ENCODE results near the gene IFI35. TPM values are rescaled to one million over a fixed set of nuclear protein-coding genes. Genes with fewer than 3 reads are reported as not detected.

The IFI35 gene
- total RNA-seq, result 10 to 100 TPM; 17.8 to 69.0 (median 45.4) TPM

GRCh38 chr17:43006639-43007551 is at the start of gene IFI35:
TSS of gene IFI35 (plus strand) at chr17:43006784. CDS start at chr17:43006948, 164 bp downstream.
- H3K36me3 ChIP-seq, result peaks cover 10 to 28% (median 24%) of the 10 kb centered on the region in 4 donors
- ATAC-seq (ENCODE audit: low FRiP score in 2 of 2) (peak; percentile 94 to 95), DNase-seq (peak; percentile 90 to 92)
- H3K27me3 ChIP-seq, result no peaks in the 10 kb centered on the region
- WGBS, 2 donors, result 23 to 32% methylated on average over 17 to 18 of the region's 18 CpGs
- TF ChIP-seq POLR2AphosphoS5 (IDR thresholded peaks at IDR 0.05), result peak; percentile 37 to 80
- peak in 3 of 4 donors; percentile 21 to 65 (median 57) for TF ChIP-seq POLR2A (IDR thresholded peaks at IDR 0.05)
- peak in 5 of 6 experiments; percentile 27 to 63 (median 29) for TF ChIP-seq CTCF (IDR thresholded peaks at IDR 0.05)
- no peak for TF ChIP-seq EP300 (IDR thresholded peaks at IDR 0.05)
- peak within 1 kb of the TSS; percentile 5 to 80 (median 68) for H3K4me3 ChIP-seq
- peaks cover 21 to 39% (median 31%) of the 10 kb centered on the region in 4 donors for H3K4me1 ChIP-seq
- H3K9me3 ChIP-seq, result no peaks in the 10 kb centered on the region
- H3K27ac ChIP-seq, result peak within 1 kb of the TSS; percentile 88 to 97 (median 93)

GRCh38 chr17:42964161-42964932 is 42.2 kb upstream of the IFI35 start, which contains the start of gene AARSD1:
TSS of gene AARSD1 (minus strand) at chr17:42964454. CDS start at chr17:42964440, 14 bp downstream.
- TF ChIP-seq POLR2AphosphoS5 (IDR thresholded peaks at IDR 0.05) (peak; percentile 89 to 98), POLR2A (IDR thresholded peaks at IDR 0.05) (peak in 3 of 4 donors; percentile 14 to 82 (median 43)), CTCF (IDR thresholded peaks at IDR 0.05) (peak in 2 of 6 experiments; percentile 21 to 31), EP300 (IDR thresholded peaks at IDR 0.05) (peak in 1 of 4 donors; percentile 87)
- H3K27ac ChIP-seq, result peak within 1 kb of the TSS; percentile 78 to 84 (median 79)
- H3K4me1 ChIP-seq, result peaks cover 0 to 22% (median 9%) of the 10 kb centered on the region in 4 donors
- H3K36me3 ChIP-seq, result peaks cover 17 to 29% (median 25%) of the 10 kb centered on the region in 4 donors
- DNase-seq (peak; percentile 93 to 94), ATAC-seq (ENCODE audit: low FRiP score in 2 of 2) (peak; percentile 96 to 98)
- H3K27me3 ChIP-seq, result no peaks in the 10 kb centered on the region
- 1 to 2% methylated on average over 36 to 41 of the region's 43 CpGs for WGBS, 2 donors
- H3K9me3 ChIP-seq, result no peaks in the 10 kb centered on the region
- H3K4me3 ChIP-seq, result peak within 1 kb of the TSS; percentile 29 to 77 (median 60)

- no peak for TF ChIP-seq EP300 (IDR thresholded peaks at IDR 0.05)
- TF ChIP-seq CTCF (IDR thresholded peaks at IDR 0.05), result no peak
- TF ChIP-seq POLR2AphosphoS5 (IDR thresholded peaks at IDR 0.05), result no peak
- no peak for TF ChIP-seq POLR2A (IDR thresholded peaks at IDR 0.05)
- Histone ChIP-seq H3K27me3 (no peaks in the 10 kb centered on the region), H3K9me3 (no peaks in the 10 kb centered on the region), H3K36me3 (no peaks in the 10 kb centered on the region), H3K4me1 (peaks cover 0 to 17% (median 9%) of the 10 kb centered on the region in 4 donors), H3K4me3 (no peak overlapping the region), H3K27ac (no peak overlapping the region)
- DNase-seq (no peak), ATAC-seq (ENCODE audit: low FRiP score in 2 of 2) (no peak)
- WGBS, 2 donors, result 70 to 79% methylated on average over 1 of the region's 1 CpG
Measured at GRCh38 chr17:42967925-42968324, 38.7 kb upstream of the IFI35 start.

- H3K9me3 ChIP-seq, result no peaks in the 10 kb centered on the region
- H3K4me3 ChIP-seq, result no peak overlapping the region
- no peaks in the 10 kb centered on the region for H3K27me3 ChIP-seq
- ATAC-seq (ENCODE audit: low FRiP score in 2 of 2), result no peak
- DNase-seq, result no peak
- no peaks in the 10 kb centered on the region for H3K36me3 ChIP-seq
- no peak overlapping the region for H3K27ac ChIP-seq
- 42 to 44% methylated on average over 5 of the region's 5 CpGs for WGBS, 2 donors
- peaks cover 0 to 7% (median 3%) of the 10 kb centered on the region in 4 donors for H3K4me1 ChIP-seq
- TF ChIP-seq CTCF (IDR thresholded peaks at IDR 0.05) (no peak), POLR2A (IDR thresholded peaks at IDR 0.05) (no peak), POLR2AphosphoS5 (IDR thresholded peaks at IDR 0.05) (no peak), EP300 (IDR thresholded peaks at IDR 0.05) (no peak)
Measured at GRCh38 chr17:42969001-42969581, 37.5 kb upstream of the IFI35 start.

All from upper lobe of left lung (tissue), 6 donors.